ENCODE measurements around the gene AUTS2.

AUTS2 gene

GRCh38 chr7:69941077-69941651 lies 342.9 kb downstream of the AUTS2 start:
- FAIRE-seq, result peak; percentile 77
- DNase-seq (ENCODE audit: insufficient read length, low spot score), result no peak
- no peak for TF ChIP-seq POU2F2 (IDR thresholded peaks at IDR 0.05; ENCODE audit: low read depth, low read length)
- TF ChIP-seq SPI1 (IDR thresholded peaks at IDR 0.05; ENCODE audit: low read depth, low read length), result no peak
- no peak for TF ChIP-seq POLR2A (IDR thresholded peaks at IDR 0.05; ENCODE audit: low read depth, low read length)
- TF ChIP-seq POLR2AphosphoS5 (IDR thresholded peaks at IDR 0.05; ENCODE audit: low read depth, low read length), result no peak
- TF ChIP-seq TAF1 (IDR thresholded peaks at IDR 0.05; ENCODE audit: low read depth, low read length), result no peak
- TF ChIP-seq PAX5 (IDR thresholded peaks at IDR 0.05; ENCODE audit: insufficient read depth, low read length, severe bottlenecking), result no peak

- DNase-seq (ENCODE audit: insufficient read length, low spot score) (no peak), FAIRE-seq (no peak)
- TF ChIP-seq POLR2AphosphoS5 (IDR thresholded peaks at IDR 0.05; ENCODE audit: low read depth, low read length), result no peak
- TF ChIP-seq SPI1 (IDR thresholded peaks at IDR 0.05; ENCODE audit: low read depth, low read length), result no peak
- no peak for TF ChIP-seq TAF1 (IDR thresholded peaks at IDR 0.05; ENCODE audit: low read depth, low read length)
- no peak for TF ChIP-seq PAX5 (IDR thresholded peaks at IDR 0.05; ENCODE audit: insufficient read depth, low read length, severe bottlenecking)
- TF ChIP-seq POLR2A (IDR thresholded peaks at IDR 0.05; ENCODE audit: low read depth, low read length), result no peak
- no peak for TF ChIP-seq POU2F2 (IDR thresholded peaks at IDR 0.05; ENCODE audit: low read depth, low read length)
These were observed 344.3 kb downstream of the AUTS2 start for GRCh38 chr7:69942573-69942972.

GRCh38 chr7:69946901-69947300 lies 348.6 kb downstream of the AUTS2 start:
- DNase-seq (ENCODE audit: insufficient read length, low spot score) (no peak), FAIRE-seq (no peak)
- TF ChIP-seq POLR2A (IDR thresholded peaks at IDR 0.05; ENCODE audit: low read depth, low read length) (no peak), PAX5 (IDR thresholded peaks at IDR 0.05; ENCODE audit: insufficient read depth, low read length, severe bottlenecking) (no peak), POU2F2 (IDR thresholded peaks at IDR 0.05; ENCODE audit: low read depth, low read length) (no peak), SPI1 (IDR thresholded peaks at IDR 0.05; ENCODE audit: low read depth, low read length) (no peak), POLR2AphosphoS5 (IDR thresholded peaks at IDR 0.05; ENCODE audit: low read depth, low read length) (no peak), TAF1 (IDR thresholded peaks at IDR 0.05; ENCODE audit: low read depth, low read length) (no peak)

GRCh38 chr7:69947998-69948397 lies 349.7 kb downstream of the AUTS2 start:
- FAIRE-seq (no peak), DNase-seq (ENCODE audit: insufficient read length, low spot score) (no peak)
- no peak for TF ChIP-seq TAF1 (IDR thresholded peaks at IDR 0.05; ENCODE audit: low read depth, low read length)
- no peak for TF ChIP-seq SPI1 (IDR thresholded peaks at IDR 0.05; ENCODE audit: low read depth, low read length)
- no peak for TF ChIP-seq POU2F2 (IDR thresholded peaks at IDR 0.05; ENCODE audit: low read depth, low read length)
- no peak for TF ChIP-seq POLR2AphosphoS5 (IDR thresholded peaks at IDR 0.05; ENCODE audit: low read depth, low read length)
- TF ChIP-seq POLR2A (IDR thresholded peaks at IDR 0.05; ENCODE audit: low read depth, low read length), result no peak
- no peak for TF ChIP-seq PAX5 (IDR thresholded peaks at IDR 0.05; ENCODE audit: insufficient read depth, low read length, severe bottlenecking)

GRCh38 chr7:69949122-69949521 lies 350.8 kb downstream of the AUTS2 start:
- FAIRE-seq (no peak), DNase-seq (ENCODE audit: insufficient read length, low spot score) (no peak)
- TF ChIP-seq TAF1 (IDR thresholded peaks at IDR 0.05; ENCODE audit: low read depth, low read length) (no peak), SPI1 (IDR thresholded peaks at IDR 0.05; ENCODE audit: low read depth, low read length) (no peak), POLR2A (IDR thresholded peaks at IDR 0.05; ENCODE audit: low read depth, low read length) (no peak), PAX5 (IDR thresholded peaks at IDR 0.05; ENCODE audit: insufficient read depth, low read length, severe bottlenecking) (no peak), POLR2AphosphoS5 (IDR thresholded peaks at IDR 0.05; ENCODE audit: low read depth, low read length) (no peak), POU2F2 (IDR thresholded peaks at IDR 0.05; ENCODE audit: low read depth, low read length) (no peak)

GRCh38 chr7:69951458-69951857 lies 353.2 kb downstream of the AUTS2 start:
- FAIRE-seq, result peak; percentile 20
- DNase-seq (ENCODE audit: insufficient read length, low spot score), result no peak
- TF ChIP-seq SPI1 (IDR thresholded peaks at IDR 0.05; ENCODE audit: low read depth, low read length) (no peak), TAF1 (IDR thresholded peaks at IDR 0.05; ENCODE audit: low read depth, low read length) (no peak), POLR2A (IDR thresholded peaks at IDR 0.05; ENCODE audit: low read depth, low read length) (no peak)

GRCh38 chr7:69953136-69954067 lies 355.1 kb downstream of the AUTS2 start:
- peak; percentile 33 for FAIRE-seq
- no peak for DNase-seq (ENCODE audit: insufficient read length, low spot score)
- TF ChIP-seq TAF1 (IDR thresholded peaks at IDR 0.05; ENCODE audit: low read depth, low read length) (no peak), POLR2AphosphoS5 (IDR thresholded peaks at IDR 0.05; ENCODE audit: low read depth, low read length) (no peak), SPI1 (IDR thresholded peaks at IDR 0.05; ENCODE audit: low read depth, low read length) (peak; percentile 48; the same call in 1 of the 2 replicates)

GRCh38 chr7:69956541-69956940 lies 358.3 kb downstream of the AUTS2 start:
- FAIRE-seq (no peak), DNase-seq (ENCODE audit: insufficient read length, low spot score) (no peak)
- TF ChIP-seq SPI1 (IDR thresholded peaks at IDR 0.05; ENCODE audit: low read depth, low read length), result no peak
- TF ChIP-seq POU2F2 (IDR thresholded peaks at IDR 0.05; ENCODE audit: low read depth, low read length), result no peak
- TF ChIP-seq TAF1 (IDR thresholded peaks at IDR 0.05; ENCODE audit: low read depth, low read length), result no peak
- TF ChIP-seq POLR2AphosphoS5 (IDR thresholded peaks at IDR 0.05; ENCODE audit: low read depth, low read length), result no peak
- TF ChIP-seq PAX5 (IDR thresholded peaks at IDR 0.05; ENCODE audit: insufficient read depth, low read length, severe bottlenecking), result no peak
- no peak for TF ChIP-seq POLR2A (IDR thresholded peaks at IDR 0.05; ENCODE audit: low read depth, low read length)

GRCh38 chr7:69957661-69958060 lies 359.4 kb downstream of the AUTS2 start:
- TF ChIP-seq POLR2A (IDR thresholded peaks at IDR 0.05; ENCODE audit: low read depth, low read length) (no peak), SPI1 (IDR thresholded peaks at IDR 0.05; ENCODE audit: low read depth, low read length) (no peak), POU2F2 (IDR thresholded peaks at IDR 0.05; ENCODE audit: low read depth, low read length) (no peak), POLR2AphosphoS5 (IDR thresholded peaks at IDR 0.05; ENCODE audit: low read depth, low read length) (no peak), TAF1 (IDR thresholded peaks at IDR 0.05; ENCODE audit: low read depth, low read length) (no peak), PAX5 (IDR thresholded peaks at IDR 0.05; ENCODE audit: insufficient read depth, low read length, severe bottlenecking) (no peak)
- DNase-seq (ENCODE audit: insufficient read length, low spot score) (no peak), FAIRE-seq (no peak)

Measured in GM12891 (cell line).